Central memory CD4-positive, alpha-beta T cell (primary cell): Measurements from ENCODE around the gene ENOX1.

Source experiments
- DNase-seq: peaks from one replicate; pipeline ENCODE4 v3.0.0; 2022

Gene ENOX1

GRCh38 chr13:43737392-43737923, 49.3 kb downstream of the ENOX1 start:
- no peak for DNase-seq

- no peak for DNase-seq
These were observed 54.0 kb downstream of the ENOX1 start for GRCh38 chr13:43732726-43733125.

GRCh38 chr13:43731296-43731695, 55.5 kb downstream of the ENOX1 start:
- DNase-seq = no peak

GRCh38 chr13:43730642-43731041, 56.1 kb downstream of the ENOX1 start:
- DNase-seq = no peak

- no peak for DNase-seq
These were observed 58.4 kb downstream of the ENOX1 start for GRCh38 chr13:43728421-43728820.

GRCh38 chr13:43727856-43728255, 58.9 kb downstream of the ENOX1 start:
- no peak for DNase-seq

GRCh38 chr13:43725460-43725859, 61.3 kb downstream of the ENOX1 start:
- no peak for DNase-seq

GRCh38 chr13:43720780-43721397, 65.9 kb downstream of the ENOX1 start:
- DNase-seq = no peak

GRCh38 chr13:43698758-43699157, 88.0 kb downstream of the ENOX1 start:
- DNase-seq = no peak

GRCh38 chr13:43698009-43698408, 88.8 kb downstream of the ENOX1 start:
- no peak for DNase-seq

- no peak for DNase-seq
These were observed 89.4 kb downstream of the ENOX1 start for GRCh38 chr13:43697323-43697722.

GRCh38 chr13:43694146-43694664, 92.6 kb downstream of the ENOX1 start:
- no peak for DNase-seq

- DNase-seq = no peak
These were observed 93.1 kb downstream of the ENOX1 start for GRCh38 chr13:43693639-43694038.

GRCh38 chr13:43688227-43688907, 98.4 kb downstream of the ENOX1 start:
- no peak for DNase-seq

- DNase-seq = no peak
These were observed 99.7 kb downstream of the ENOX1 start for GRCh38 chr13:43687038-43687437.

- no peak for DNase-seq
These were observed 100.2 kb downstream of the ENOX1 start for GRCh38 chr13:43686557-43686956.

GRCh38 chr13:43684963-43685725, 101.6 kb downstream of the ENOX1 start:
- DNase-seq = no peak

GRCh38 chr13:43682701-43683100, 104.1 kb downstream of the ENOX1 start:
- no peak for DNase-seq

- DNase-seq = no peak
These were observed 110.5 kb downstream of the ENOX1 start for GRCh38 chr13:43676320-43676719.

GRCh38 chr13:43675577-43675976, 111.2 kb downstream of the ENOX1 start:
- DNase-seq = no peak

GRCh38 chr13:43669964-43670363, 116.8 kb downstream of the ENOX1 start:
- DNase-seq = no peak

- no peak for DNase-seq
These were observed 117.7 kb downstream of the ENOX1 start for GRCh38 chr13:43669101-43669500.

- DNase-seq = no peak
These were observed 120.4 kb downstream of the ENOX1 start for GRCh38 chr13:43666403-43666802.

- DNase-seq = no peak
These were observed 121.4 kb downstream of the ENOX1 start for GRCh38 chr13:43665388-43665787.
